HFFc6 (cell line): ENCODE data around the gene NPLOC4. TPM values are rescaled to one million over a fixed set of nuclear protein-coding genes. Genes with fewer than 3 reads are reported as not detected.

Source experiments
- DNase-seq: peaks from one replicate; pipeline ENCODE4 v3.0.0-alpha.2; 2018
- H3K27ac Mint-ChIP-seq: 2 replicates; pipeline ENCODE4 v1.8.0; 2020; ENCODE audit warnings: mild to moderate bottlenecking, mixed read lengths
- H3K27me3 Mint-ChIP-seq: 2 replicates; pipeline ENCODE4 v1.8.0; 2021; ENCODE audit warnings: mild to moderate bottlenecking, moderate library complexity, mixed read lengths; ENCODE audit not compliant: insufficient read depth
- H3K36me3 Mint-ChIP-seq: 2 replicates; pipeline ENCODE4 v1.8.0; 2021; ENCODE audit warnings: low read depth, mixed read lengths
- H3K4me1 Mint-ChIP-seq: 2 replicates; pipeline ENCODE4 v1.8.0; 2020; ENCODE audit warnings: low read depth, mixed read lengths
- H3K4me3 Mint-ChIP-seq: 2 replicates; pipeline ENCODE4 v1.8.0; 2020; ENCODE audit warnings: mild to moderate bottlenecking, moderate library complexity, mixed read lengths
- H3K9me3 Mint-ChIP-seq: 2 replicates; pipeline ENCODE4 v1.8.0; 2020; ENCODE audit warnings: mild to moderate bottlenecking, mixed read lengths
- CTCF ChIP-seq: fragments of 200-600 bp; sonication (generic); IDR thresholded peaks from 2 replicates; pipeline ENCODE4 v1.5.0; 2021; ENCODE audit warnings: antibody characterized with exemption, mild to moderate bottlenecking
- total RNA-seq, 6 experiments: library from RNA; stranded (reverse); fragmentation: NEBNext Ultra II Directional; extraction: Animal tissue kit (Norgen Biotek cat#: 25700); gene quantifications; 2 replicates in 1 of 6; 3 replicates in 5 of 6; pipeline ENCODE4 v1.2.3, GENCODE V29; 2021

Gene NPLOC4
- total RNA-seq, 6 experiments from 2014 or later, result 121 to 140 (median 133) TPM

GRCh38 chr17:81601525-81602120 lies 35.3 kb downstream of the NPLOC4 start:
- peaks cover 5% of the 10 kb centered on the region for H3K27me3 Mint-ChIP-seq
- TF ChIP-seq CTCF, result peak; percentile 91
- no peak overlapping the region for H3K4me3 Mint-ChIP-seq
- peak; percentile 74 for DNase-seq
- no peaks in the 10 kb centered on the region for H3K9me3 Mint-ChIP-seq
- peaks cover 33% of the 10 kb centered on the region for H3K36me3 Mint-ChIP-seq
- H3K4me1 Mint-ChIP-seq, result peaks cover 38% of the 10 kb centered on the region
- H3K27ac Mint-ChIP-seq, result peak overlapping the region; percentile 54

- Mint-ChIP-seq H3K9me3 (no peaks in the 10 kb centered on the region), H3K4me3 (peak overlapping the region; percentile 64), H3K36me3 (peaks cover 32% of the 10 kb centered on the region), H3K4me1 (peaks cover 41% of the 10 kb centered on the region), H3K27me3 (peaks cover 5% of the 10 kb centered on the region), H3K27ac (peak overlapping the region; percentile 80)
- TF ChIP-seq CTCF, result no peak; the same call in 1 of the 2 replicates
- peak; percentile 63 for DNase-seq
Observed at GRCh38 chr17:81599719-81600486, 37.0 kb downstream of the NPLOC4 start.

- Mint-ChIP-seq H3K36me3 (peaks cover 34% of the 10 kb centered on the region), H3K27ac (no peak overlapping the region), H3K4me1 (peaks cover 10% of the 10 kb centered on the region), H3K27me3 (peaks cover 4% of the 10 kb centered on the region), H3K4me3 (no peak overlapping the region), H3K9me3 (no peaks in the 10 kb centered on the region)
- no peak for TF ChIP-seq CTCF
- no peak for DNase-seq
Observed at GRCh38 chr17:81593105-81593871, 43.6 kb downstream of the NPLOC4 start.

GRCh38 chr17:81591971-81592370 lies 44.9 kb downstream of the NPLOC4 start:
- Mint-ChIP-seq H3K27me3 (peaks cover 2% of the 10 kb centered on the region), H3K9me3 (no peaks in the 10 kb centered on the region), H3K4me1 (peaks cover 6% of the 10 kb centered on the region; the same call in 1 of the 2 replicates), H3K36me3 (peaks cover 37% of the 10 kb centered on the region), H3K27ac (no peak overlapping the region), H3K4me3 (no peak overlapping the region)
- no peak for DNase-seq
- no peak for TF ChIP-seq CTCF

GRCh38 chr17:81590121-81590520 lies 46.8 kb downstream of the NPLOC4 start:
- peaks cover 5% of the 10 kb centered on the region; the same call in 1 of the 2 replicates for H3K4me1 Mint-ChIP-seq
- DNase-seq, result no peak
- no peak overlapping the region for H3K27ac Mint-ChIP-seq

More at GRCh38 chr17:81590121-81590520, 46.8 kb downstream of the NPLOC4 start:
- H3K27me3 Mint-ChIP-seq, result peaks cover 2% of the 10 kb centered on the region
- H3K36me3 Mint-ChIP-seq, result peaks cover 54% of the 10 kb centered on the region
- H3K4me3 Mint-ChIP-seq, result no peak overlapping the region
- no peaks in the 10 kb centered on the region for H3K9me3 Mint-ChIP-seq
- TF ChIP-seq CTCF, result no peak
